RWPE1 (cell line): ENCODE results near the gene SLC16A9.
"Not testable (repeated sequence)": the region's sequence is repeated elsewhere in the genome, so short reads cannot be mapped to it uniquely, and the experiment has no call there.

Experiments used
- CTCF ChIA-PET: fragments of 350-600 bp; sonication (Branson Sonifier 250); formaldehyde crosslinking; extraction: SDS; loops from one replicate; lab custom pipeline; 2021; lab: Yijun Ruan, JAX
- POLR2A ChIA-PET: fragments of 400-600 bp; formaldehyde crosslinking; extraction: SDS; loops from one replicate; lab custom pipeline; 2020; ENCODE audit warnings: antibody characterized with exemption; ENCODE audit not compliant: low non-redundant PET; lab: Yijun Ruan, JAX
- DNase-seq: peaks from one replicate; pipeline ENCODE4 v3.0.0; 2012; ENCODE audit warnings: low spot score
- H3K27ac ChIP-seq: fragments of 450-650 bp; 2 replicates; pipeline ENCODE4 v1.5.1; 2017
- TF ChIP-seq, protein P1 (sequence below): fragments of 450-650 bp; conservative IDR thresholded peaks from 2 replicates; pipeline ENCODE4 v1.5.1; 2017; ENCODE audit warnings: low read depth, mild to moderate bottlenecking

The SLC16A9 gene

DNA sequence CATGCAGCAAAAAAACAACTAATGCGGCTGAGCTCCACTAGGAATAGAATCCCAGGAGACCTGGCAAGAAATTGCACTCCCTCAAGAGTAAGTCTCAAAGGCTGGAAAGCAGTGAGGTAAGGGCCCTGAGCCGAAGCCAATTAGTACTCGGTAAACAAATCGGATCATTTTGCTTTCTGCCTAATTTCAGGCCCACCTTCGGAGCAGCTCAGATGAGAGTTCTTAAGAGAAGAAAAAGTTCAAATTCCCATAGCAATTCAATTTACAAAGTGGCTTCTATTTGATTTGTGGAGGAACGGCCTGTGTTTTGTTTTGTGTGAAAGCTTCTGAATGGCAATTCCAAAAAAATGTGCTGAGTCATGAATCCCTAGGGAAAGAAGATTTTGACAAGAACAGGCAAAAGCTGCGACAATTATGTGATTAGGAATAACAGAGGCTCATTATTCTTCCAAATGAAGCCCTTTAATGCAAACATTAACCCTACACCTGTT is 60.9 kb downstream of the SLC16A9 start:
- TF ChIP-seq, protein P1, sequence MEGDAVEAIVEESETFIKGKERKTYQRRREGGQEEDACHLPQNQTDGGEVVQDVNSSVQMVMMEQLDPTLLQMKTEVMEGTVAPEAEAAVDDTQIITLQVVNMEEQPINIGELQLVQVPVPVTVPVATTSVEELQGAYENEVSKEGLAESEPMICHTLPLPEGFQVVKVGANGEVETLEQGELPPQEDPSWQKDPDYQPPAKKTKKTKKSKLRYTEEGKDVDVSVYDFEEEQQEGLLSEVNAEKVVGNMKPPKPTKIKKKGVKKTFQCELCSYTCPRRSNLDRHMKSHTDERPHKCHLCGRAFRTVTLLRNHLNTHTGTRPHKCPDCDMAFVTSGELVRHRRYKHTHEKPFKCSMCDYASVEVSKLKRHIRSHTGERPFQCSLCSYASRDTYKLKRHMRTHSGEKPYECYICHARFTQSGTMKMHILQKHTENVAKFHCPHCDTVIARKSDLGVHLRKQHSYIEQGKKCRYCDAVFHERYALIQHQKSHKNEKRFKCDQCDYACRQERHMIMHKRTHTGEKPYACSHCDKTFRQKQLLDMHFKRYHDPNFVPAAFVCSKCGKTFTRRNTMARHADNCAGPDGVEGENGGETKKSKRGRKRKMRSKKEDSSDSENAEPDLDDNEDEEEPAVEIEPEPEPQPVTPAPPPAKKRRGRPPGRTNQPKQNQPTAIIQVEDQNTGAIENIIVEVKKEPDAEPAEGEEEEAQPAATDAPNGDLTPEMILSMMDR: no peak
- DNase-seq: no peak
- H3K27ac ChIP-seq: no peak overlapping the region
- POLR2A ChIA-PET: no interaction called here
- CTCF ChIA-PET: interaction anchor here (0.7 kb wide), 2 partner anchors 15 to 47 kb away, joined by 3 read pairs; no protein-coding TSS in a partner anchor

DNA sequence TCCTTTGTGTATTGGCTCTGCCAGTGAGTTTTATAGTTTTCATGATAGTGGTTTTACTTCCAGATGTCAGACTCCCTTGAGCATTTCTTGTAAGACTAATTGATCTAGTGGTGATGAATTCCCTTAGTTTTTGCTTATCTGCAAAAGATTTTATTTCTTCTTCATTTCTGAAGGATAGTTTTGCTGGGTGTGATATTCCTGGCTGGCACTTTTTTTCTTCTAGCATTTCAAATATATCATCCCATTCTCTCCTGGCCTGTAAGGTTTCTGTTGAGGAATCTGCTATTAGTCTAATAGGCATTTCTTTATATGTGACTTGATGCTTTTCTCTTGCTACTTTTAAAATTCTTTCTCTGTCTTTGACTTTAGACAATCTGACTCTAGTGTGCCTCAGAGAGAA is 64.8 kb downstream of the SLC16A9 start:
- no peak overlapping the region for H3K27ac ChIP-seq
- ChIA-PET CTCF (interaction anchor here (0.6 kb wide), 1 partner anchor 1280 kb away, joined by 3 read pairs; no protein-coding TSS in a partner anchor), POLR2A (no interaction called here)
- no peak for DNase-seq
- TF ChIP-seq, protein P1: no peak

DNA sequence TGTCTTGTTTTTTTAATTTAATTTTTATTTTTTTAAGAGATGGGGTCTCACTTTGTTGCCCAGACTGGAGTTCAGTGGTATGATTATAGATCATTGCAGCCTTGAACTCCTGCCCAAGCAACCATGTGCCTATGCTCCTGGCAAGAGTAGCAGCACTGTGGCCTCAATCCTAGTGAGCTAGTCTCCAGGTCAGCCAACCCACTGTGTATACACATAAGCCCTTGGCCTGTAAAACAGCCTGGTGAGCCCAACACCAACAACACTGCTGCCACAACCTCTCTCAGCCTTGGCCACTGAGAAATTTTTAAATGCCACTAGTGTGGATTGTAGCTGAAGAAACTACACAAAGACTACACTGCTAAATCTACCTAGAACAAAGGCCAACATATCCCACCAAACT is 68.0 kb downstream of the SLC16A9 start:
- DNase-seq, POLR2A ChIA-PET: not testable (repeated sequence)
- CTCF ChIA-PET: interaction anchor here (0.6 kb wide), 1 partner anchor 68 kb away, joined by 5 read pairs; the partner anchor contains the start of gene SLC16A9

DNA sequence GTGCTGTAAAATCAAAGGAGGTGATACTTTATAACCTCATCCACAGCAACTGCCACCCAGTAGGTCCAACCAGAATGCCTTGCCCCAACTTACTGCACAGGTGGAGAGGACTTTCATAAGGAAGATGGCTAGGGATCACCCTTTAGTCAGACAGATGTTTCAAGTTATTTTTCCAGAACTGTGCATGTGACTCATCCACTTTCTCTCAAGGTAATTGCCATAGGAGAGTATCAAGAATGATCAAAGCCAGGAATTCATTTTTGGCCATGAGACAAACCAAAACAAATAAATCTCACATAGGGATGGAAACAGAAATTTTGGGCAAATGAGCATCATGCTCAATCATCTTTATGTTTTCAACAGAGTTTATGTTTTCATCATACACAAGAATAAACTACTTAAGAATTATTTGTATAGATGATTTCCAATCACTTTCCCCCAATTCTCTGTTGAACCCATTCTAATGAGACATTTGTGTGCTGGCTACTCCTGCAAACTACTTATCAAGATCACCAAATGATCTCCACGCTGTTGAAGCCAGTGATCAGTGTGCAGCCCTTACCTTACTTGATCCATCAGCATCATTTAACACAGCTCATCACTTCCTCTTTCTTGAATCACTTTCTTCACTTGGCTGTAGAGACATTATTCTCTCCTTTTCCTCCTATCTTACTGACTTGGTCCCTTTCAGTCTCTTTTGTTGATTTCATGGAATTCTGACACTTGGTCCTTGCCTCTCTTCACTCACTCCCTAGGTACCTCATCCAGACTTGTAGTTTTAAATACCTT is 74.0 kb downstream of the SLC16A9 start:
- CTCF ChIA-PET: no interaction called here
- POLR2A ChIA-PET: no interaction called here
- no peak for DNase-seq
- H3K27ac ChIP-seq: no peak overlapping the region
- TF ChIP-seq, protein P1: no peak

More for the DNA sequence above, 68.0 kb downstream of the SLC16A9 start:
- not testable (repeated sequence) for H3K27ac ChIP-seq

DNA sequence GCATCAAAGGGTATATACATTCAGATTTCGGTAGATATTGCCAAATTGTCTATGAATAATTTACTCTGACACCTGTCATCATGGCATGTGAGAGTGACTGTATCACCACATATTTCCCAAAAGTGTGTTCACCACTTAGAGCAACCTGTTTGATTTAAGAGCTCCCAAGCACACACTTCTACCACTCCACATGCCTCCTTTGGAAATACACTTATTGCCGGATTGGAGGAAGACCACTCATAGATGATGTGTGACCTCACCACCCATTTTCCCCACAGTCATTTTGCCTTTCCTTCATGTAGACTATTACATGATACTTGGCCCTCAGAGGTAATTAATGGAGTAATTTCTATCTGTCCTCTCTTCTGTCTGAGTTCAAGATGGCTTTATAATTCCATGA is 75.5 kb downstream of the SLC16A9 start:
- ChIA-PET CTCF (no interaction called here), POLR2A (no interaction called here)
- H3K27ac ChIP-seq: no peak overlapping the region
- TF ChIP-seq, protein P1: no peak
- no peak for DNase-seq

DNA sequence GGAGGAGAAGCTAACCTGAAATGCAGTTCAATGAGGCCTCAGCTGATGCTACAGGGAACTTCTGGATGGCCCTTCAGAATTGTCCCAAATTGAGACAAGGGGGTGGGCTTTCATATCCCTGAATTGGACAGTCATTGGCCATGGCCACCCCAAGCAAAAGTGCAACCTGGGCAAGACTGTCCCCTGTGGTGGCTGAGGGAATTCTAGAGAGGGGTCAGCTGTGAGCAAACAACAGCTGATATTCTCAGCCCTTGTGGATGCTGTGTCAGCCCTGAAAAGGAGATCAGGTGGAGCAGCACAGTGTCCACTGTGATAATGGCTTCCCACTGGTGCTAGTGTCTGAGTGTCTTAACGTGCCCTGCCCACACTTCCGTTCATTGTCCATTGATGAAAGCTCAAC is 76.6 kb downstream of the SLC16A9 start:
- TF ChIP-seq, protein P1: no peak
- ChIA-PET POLR2A (no interaction called here), CTCF (no interaction called here)
- H3K27ac ChIP-seq: no peak overlapping the region
- no peak for DNase-seq
